GM19351 (cell line): Measurements from ENCODE around the gene PEPD.
"Not testable (repeated sequence)": the region's sequence is repeated elsewhere in the genome, so short reads cannot be mapped to it uniquely, and the experiment has no call there.

Experiments
- ATAC-seq: cut with Tn5 transposase; IDR thresholded peaks from one replicate; pipeline ENCODE4 v1.9.1; 2021; ENCODE audit warnings: mild to moderate bottlenecking, moderate library complexity; ENCODE audit not compliant: unreplicated experiment

PEPD gene

DNA sequence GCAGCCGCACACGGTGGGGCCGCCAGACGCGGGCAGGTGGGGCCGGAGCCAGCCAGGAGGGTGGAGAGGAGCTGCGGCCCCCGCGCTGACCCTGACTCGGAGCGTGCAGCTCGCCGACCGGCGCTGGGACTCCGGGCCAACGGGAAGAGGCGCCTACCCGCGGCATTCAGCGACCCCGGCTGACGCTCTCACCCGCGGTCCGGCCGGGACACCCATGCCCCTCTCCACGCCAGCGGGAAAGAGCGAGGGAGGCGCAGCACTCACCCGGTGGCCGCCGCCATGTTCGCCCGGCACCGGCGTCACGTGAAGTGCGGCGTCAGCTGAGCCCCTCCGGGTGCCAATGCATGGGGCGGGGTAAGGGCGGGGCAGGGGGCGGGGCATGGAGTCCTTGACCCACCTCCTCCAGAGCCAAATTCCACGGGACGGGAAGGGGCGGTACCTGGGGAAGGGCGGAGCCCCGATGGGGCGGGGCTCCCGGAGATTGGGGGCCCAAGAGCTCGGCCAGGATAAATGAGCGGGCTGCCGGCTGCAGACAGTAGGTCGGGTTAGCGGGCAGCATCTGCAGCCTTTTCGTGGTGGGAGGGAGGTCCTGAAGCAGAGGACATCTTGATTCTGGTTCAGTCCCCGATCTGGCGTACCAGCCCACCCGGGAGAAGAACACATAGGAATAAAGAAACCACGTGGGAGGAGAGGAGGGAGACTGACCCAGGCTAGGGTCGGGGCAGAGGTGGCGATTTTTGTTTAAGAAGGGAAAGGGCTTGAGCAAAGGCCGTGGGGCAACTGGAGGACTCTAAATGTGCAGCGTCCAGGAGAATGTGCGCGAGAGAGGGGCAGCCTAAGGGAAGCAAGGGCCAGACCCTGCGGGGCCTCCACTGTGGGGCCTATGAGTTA is at the start of gene PEPD:
Gene PEPD (minus strand): TSS at position 312 of the 891 bp plus-strand sequence. CDS start 31 bp downstream, at position 281.
- ATAC-seq: peak; percentile 92

DNA sequence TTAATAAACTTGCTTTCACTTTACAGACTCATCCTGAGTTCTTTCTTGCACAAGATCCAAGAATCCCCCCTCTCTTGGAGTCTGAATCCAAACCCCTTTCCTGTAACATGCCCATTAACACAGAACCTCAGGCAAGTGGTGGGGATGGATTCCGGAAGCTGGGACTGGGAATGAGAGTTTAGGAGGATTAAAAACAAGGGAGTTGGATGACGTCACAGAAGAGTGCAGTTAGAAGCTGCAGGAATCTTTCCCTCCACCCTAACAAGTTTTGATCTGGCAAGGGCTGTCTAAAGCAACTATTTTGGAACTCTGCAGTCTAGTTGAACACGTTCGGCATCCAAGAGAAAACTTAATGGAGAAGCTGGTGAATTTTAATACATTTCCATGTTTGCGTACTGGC is 48.2 kb upstream of the PEPD start:
- ATAC-seq: no peak

DNA sequence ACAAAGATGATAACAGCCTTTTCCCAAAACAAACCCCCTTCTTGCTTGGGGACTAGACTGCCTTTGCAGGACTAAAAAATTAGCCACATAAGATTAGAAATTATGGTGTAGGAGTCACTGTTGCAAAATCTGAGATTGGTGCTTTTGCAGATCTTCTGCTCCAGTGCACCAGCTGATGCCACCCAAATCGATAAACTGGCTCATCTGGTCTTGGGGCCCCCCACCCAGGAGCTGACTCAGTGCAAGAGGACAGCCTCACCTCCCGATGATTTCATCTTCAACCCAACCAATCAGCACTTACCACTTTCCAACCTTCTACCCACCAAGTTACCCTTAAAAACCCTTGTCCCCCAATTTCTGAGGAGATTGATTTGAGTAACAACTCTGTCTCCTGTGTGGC is 47.1 kb upstream of the PEPD start:
- ATAC-seq: no peak

DNA sequence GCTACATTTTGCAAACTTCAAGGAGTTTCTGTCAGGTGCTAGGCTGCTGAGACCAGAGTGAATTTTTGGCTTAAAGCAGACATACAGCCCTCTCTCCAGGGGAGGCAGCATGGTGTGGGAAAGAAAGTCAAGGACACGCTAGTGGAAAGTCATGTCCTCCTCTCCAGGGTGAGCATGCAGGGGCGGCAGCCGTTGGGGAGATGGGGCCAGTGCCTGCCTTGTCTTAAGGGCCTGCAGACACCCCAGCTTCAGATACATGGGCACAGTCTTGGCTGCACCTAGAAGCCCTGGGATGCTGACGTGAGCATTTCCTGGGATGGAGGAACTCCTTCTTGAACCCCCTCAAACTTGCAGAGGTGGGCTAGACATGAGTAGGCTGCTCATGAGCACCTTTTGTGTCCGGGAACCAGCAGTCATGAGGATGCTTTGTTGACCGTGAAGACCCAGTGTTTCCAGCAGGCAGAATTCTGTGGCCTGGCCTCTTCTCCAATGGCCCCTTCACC is 43.3 kb upstream of the PEPD start:
- ATAC-seq: no peak

DNA sequence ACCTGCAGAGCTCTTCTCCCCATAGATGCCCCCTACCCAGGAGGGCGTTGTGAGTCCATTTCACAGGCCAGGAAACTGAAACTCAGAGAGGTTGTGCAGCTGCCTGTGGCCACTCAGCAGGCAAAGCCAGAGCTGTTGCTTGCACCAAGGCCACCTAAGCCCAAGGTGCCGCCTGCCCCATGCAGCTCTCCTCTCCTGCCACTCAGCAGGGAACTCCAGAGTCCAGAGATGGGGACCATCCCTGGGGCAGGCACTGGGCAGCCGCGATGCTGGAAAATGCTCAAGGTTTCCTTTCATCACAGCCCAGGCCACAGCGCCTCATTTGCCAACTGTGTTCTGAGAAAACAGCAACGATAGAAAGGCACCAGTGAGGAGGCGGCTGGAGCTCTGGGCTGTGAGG is 41.0 kb upstream of the PEPD start:
- no peak for ATAC-seq

DNA sequence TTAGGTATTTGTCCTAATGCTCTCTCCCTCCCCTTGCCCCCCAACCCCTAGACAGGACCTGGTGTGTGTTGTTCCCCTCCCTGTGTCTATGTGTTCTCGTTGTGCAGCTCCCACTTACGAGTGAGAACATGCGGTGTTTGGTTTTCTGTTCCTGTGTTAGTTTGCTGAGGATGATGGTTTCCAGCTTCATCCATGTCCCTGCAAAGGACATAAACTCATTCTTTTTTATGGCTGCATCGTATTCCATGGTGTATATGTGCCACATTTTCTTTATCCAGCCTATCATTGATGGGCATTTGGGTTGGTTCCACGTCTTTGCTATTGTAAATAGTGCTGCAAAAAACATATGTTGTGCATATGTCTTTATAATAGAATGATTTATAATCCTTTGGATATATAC is 40.1 kb upstream of the PEPD start:
- not testable (repeated sequence) for ATAC-seq

DNA sequence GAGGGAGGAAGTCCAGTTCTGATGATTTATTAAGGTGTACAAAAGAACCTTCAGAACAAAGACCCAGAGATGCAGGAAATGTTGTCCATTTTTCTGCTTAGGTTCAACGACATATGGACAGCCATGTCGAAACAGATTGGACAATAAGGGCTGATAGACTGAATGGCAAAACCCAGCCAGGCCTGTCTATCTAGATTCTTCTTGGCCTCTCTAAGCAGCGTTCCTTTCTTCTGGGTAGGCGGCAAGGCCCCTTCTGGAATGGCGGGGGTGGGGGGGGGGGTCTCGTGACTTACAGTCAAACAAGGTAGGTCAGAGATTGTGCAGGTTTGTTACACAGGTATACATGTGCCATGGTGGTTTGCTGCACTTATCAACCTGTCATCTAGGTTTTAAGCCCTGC is 39.7 kb upstream of the PEPD start:
- no peak for ATAC-seq

DNA sequence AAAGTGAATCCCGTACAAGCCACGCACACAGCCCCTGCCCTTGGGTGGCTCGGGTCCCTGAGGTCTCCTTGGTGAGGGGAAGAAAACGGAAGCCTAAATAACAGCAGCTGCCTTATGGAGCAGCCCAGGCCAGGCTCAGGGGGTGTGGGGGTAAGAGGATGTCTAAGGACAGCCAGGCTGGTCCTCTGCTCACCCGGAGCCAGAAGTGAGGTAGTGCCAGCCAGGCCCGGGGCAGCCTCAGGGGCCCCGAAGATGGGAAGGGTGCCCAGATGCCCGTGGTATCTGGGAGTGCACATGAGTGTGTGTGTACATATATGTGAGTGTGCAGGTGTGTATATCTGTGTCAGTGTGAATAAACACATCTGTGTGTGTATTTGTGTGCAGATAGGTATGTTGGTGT is 38.4 kb upstream of the PEPD start:
- no peak for ATAC-seq

DNA sequence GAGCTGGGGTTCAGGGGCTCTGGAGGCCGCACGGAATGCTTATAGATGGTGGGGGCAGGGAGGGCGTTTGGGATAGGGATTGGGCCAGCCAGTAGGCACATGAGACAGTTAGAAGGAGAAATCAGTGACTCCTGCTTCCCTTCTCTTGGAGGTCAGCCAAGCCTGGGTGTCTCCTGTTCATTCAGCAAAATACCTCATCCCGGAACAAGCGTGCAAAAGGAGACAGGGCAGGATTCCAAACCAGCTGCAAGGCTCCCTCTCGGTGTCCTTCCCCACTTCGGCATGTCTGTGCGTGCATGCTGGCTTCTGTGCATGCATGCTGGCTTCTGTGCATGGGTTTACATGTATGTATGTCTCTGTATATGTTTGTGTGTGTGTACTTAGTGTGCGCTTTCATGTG is 37.3 kb upstream of the PEPD start:
- no peak for ATAC-seq

DNA sequence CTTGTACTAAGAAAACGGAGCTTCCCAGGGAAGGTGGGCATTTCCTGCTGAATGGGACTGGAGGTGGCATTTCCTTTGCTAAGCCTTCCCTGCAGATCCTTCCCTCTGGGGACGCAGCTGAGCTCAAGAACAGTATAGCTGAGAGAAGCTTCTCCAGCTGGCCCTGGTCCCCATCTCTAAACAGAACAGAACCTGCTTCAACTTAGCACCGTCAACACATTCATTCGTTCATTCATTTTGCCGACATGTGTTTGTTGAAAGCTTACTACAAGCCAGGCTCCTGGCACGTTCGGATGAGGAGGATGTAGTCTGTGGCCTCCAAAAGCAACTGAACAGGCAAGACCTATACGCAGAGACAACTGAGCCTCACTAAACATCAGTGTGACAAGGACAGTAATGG is 36.6 kb upstream of the PEPD start:
- no peak for ATAC-seq

DNA sequence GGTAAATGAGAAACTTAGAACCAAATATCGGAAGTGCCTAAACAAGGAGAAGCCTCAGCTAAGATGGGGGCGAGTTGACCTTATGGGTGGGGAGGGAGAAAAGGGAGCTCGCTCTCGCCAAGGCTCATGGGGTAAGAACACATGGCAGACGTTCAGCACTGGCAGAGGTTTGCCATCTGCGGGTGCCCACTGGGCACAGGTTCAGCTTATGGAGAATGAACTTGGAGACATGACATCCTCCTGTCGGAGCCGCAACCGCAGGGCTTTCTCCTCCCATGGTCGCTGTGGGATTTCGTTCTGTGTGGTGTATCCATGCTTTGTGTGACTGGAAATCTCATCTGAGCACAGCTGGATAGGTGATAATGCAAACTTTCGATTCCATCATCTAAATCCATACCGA is 36.1 kb upstream of the PEPD start:
- no peak for ATAC-seq

DNA sequence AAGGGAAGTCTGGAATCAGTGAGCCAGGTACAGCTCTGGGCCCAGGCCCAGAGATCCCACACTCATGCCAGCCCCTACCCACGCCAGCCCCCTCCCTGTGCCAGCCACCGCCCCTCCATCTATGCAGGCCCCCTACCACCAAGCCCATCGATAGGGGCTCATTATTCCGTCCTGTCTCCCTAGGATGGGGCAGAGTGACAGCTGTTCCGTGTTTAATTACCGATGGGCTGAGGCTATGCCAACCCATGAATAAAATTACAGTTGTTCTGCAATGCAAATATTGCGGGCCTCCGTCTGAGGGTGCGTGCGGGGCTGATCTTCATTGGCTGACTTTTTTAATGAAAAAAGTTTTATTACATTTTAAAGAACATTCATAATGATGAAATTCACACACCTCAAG is 35.6 kb upstream of the PEPD start:
- ATAC-seq: no peak

DNA sequence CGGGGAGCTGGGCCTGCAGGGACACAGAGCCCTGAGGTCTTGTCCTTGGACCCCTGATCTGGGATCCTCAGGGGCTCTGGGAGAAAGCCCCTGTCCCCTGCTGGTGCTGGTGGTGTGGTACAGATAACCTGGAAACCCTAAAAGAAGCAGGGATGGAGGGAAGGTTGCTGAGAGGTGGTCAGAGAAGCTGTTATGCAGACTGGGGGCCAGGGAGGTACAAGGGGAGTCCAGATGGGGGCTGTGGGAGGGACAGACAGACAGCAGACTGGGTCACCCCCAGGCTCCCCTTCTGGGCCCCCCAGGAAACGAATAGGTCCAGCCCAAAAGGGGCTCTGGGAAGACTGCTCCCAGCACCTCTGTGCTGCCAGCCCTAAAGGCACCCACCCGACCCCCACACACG is 34.7 kb upstream of the PEPD start:
- ATAC-seq: no peak

DNA sequence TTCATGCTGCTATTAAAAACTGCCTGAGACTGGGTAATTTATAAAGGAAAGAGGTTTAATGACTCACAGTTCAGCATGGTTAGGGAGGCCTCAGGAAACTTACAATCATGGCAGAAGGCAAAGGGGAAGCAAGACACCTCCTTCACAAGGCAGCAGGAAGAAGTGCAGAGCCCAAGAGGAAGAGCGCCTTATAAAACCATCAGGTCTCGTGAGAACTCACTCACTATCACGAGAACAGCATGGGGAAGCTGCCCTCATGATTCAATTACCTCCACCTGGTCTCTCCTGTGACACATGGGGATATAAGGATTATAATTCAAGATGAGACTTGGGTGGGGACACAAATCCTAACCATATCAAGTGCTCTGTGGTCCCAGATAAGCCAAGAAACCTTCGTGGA is 34.1 kb upstream of the PEPD start:
- not testable (repeated sequence) for ATAC-seq

DNA sequence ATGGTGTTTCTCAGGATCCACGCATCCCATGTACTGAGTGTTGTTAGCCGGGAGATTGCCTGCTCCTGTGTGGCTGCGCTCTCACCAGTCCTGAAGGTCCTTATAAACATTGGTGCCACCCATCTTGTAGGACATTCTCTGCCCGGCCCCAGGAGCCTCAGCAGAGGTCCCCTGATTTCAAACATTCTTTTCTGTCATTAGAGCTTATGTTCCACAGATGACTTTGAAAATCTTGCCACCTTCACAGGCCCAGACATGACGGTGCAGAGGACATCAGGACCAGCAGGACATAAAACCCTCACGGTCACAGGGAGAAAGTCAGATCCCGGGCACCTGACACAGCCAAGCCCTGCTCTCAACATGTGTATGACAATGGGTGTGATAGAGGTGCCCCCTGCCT is 33.2 kb upstream of the PEPD start:
- ATAC-seq: no peak

DNA sequence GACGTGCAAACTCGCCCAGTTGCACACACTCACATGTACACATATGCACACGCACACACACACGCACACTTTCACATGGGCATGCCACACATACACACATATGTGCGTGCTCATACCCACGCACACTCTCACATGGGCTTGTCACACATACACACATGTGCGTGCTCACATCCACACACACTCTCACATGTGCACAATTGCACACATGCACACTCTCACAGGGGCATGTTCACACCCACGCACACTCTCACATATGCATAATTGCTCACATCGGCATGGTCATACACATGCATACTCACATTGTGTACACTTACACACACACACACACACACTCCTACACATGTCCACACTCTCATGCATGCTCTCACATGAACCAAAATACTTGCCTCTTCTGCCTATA is 32.8 kb upstream of the PEPD start:
- ATAC-seq: no peak

DNA sequence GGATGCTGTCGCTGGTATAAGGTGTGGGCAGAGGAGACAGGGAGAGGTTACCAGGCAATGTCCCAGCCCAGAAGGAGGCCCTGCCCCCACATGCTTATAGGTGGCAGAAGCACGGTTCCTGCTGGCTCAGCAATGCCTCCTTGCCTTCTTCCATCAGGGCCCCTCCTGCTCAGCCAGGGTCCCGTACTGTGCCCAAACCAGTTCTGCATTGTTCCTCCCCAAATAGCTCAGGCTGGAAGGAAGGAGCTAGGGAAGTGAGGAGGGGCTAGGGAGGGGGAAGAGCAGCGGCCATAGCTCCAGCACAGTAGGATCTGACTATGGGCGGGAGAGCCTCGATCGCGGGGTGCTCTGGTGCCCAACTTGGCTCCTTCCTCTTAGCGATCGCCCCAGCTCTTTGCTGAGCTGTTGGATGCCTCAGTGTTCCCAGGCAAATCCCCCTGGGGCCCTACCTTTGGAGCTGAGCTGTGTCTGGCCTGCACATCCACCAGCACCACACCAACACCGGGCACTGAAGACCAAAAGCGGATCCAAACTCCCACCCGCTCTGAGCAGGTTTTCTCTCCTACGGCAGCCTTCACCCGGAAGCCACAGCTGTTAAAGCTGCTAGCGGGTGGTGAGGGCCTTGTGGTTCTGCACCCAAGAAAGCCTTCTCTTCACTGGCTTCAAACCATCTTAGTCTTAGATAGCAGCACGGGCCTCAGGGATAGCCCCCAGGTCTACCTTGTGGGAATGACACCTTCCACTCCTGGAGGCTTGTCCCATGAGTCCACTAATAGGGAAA is 32.1 kb upstream of the PEPD start:
- ATAC-seq: no peak

DNA sequence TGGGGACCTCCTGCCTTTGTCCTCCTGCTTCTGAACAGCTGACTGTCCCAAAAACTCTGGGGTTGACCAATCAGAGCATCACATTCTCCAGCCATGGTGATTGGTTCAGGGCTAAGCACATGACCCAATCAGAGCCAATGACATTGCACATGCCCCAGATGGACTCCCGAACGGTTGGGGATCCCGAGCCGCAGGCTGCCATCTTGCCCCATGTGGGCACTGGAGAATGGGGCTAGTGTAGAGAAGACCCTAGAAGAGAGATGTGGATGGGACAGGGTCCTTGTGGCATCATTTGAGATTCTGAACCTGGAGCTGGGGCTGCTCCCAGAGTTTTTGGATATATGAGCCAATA is 31.3 kb upstream of the PEPD start:
- no peak for ATAC-seq

DNA sequence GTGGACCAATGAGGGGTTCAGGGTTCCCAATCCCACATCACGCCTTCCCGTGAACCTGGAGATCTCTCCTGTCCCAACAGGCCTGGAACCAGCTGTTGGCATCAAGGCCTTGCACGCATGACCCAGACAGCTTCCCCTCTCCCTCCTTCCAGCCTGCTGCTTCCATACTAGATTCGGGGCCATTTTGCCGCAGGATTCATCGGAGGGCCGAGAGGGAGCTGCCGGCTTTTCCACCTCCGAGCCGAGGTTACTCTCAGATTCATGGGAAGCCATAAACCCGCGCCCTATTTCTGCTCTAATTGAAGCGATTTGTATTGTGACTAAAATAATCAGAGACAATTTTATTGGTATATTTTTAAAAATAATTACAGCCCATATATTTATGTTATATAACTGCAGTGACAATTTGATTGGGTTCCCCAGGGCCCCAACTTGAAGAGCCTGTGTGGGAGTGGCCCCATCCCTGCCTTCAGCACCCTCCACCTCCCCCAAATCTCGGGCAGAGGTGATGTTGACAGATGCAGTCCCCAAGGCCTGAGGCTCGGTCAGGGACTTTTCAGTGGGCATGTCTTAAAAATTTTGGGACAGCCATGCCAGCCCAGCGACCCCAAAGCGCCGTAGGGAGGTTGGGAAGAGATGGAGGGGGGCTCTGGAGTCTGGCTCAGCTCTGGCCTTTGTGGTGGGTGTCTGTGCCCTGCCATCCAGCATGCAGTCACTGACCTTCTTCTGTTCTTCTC is 30.8 kb upstream of the PEPD start:
- ATAC-seq: no peak

DNA sequence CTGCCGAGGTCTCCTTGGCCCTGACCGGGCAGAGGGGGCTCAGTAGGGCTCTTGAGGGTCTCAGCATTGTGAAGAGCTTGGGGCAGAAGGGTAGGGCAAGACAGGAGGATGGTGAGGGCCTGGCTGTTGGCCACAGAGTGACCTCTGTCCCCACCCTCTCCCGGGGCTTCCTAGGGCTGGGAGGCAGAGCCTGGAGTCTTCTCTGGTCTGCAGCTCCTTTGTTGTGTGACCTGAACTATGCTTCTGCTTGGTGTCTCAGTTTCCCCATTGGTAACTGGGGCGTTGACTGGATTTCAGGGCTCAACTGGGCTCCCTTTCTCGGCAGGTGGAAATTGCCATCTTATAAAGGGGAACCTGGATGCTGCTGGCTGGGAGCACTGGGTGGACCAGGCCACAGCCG is 30.1 kb upstream of the PEPD start:
- ATAC-seq: no peak

DNA sequence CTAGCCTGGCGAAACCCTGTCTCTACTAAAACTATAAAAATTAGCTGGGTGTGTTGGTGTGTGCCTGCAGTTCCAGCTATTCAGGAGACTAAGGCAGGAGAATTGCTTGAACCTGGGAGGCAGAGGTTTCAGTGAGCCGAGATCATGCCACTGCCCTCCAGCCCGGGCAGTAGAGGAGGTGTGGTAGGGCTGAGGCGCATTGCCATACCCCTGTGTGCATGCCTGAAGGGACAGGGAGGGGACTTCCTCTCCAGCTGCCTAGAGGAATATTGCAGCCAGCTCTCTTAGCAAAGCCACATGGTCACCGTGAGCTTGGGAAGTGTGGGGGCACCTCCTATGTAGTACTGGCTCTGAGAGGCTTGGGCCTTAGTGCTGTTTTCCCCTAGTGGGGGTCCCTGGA is 29.2 kb upstream of the PEPD start:
- no peak for ATAC-seq
